WTC11 (cell line): ENCODE data around the gene ORAI2. TPM values are rescaled to one million over a fixed set of nuclear protein-coding genes. Genes with fewer than 3 reads are reported as not detected.
"Not testable (repeated sequence)": the region's sequence is repeated elsewhere in the genome, so short reads cannot be mapped to it uniquely, and the experiment has no call there.

Experiments
- ATAC-seq: fragments of 200-7000 bp; cut with Tn5 transposase; 2 replicates; pipeline ENCODE4 v1.10.0; 2021; ENCODE audit warnings: mild to moderate bottlenecking, moderate library complexity
- CTCF ChIA-PET: fragments of 300-600 bp; sonication (Branson Sonifier 250); formaldehyde crosslinking; loops from one replicate; lab custom pipeline; 2021; ENCODE audit warnings: antibody characterized with exemption; lab: Charles Lee
- POLR2A ChIA-PET: fragments of 350-600 bp; sonication (Branson Sonifier 250); formaldehyde crosslinking; loops from one replicate; lab custom pipeline; 2021; ENCODE audit warnings: antibody characterized with exemption; lab: Charles Lee
- DNase-seq: peaks from one replicate; pipeline ENCODE4 v3.0.0; 2021; ENCODE audit warnings: low spot score
- H3K27ac Mint-ChIP-seq: 2 replicates; pipeline ENCODE4 v1.8.0; 2021; ENCODE audit warnings: mixed read lengths
- H3K27me3 Mint-ChIP-seq: 2 replicates; pipeline ENCODE4 v1.8.0; 2021; ENCODE audit warnings: low read depth, mild to moderate bottlenecking, moderate library complexity, mixed read lengths
- H3K36me3 Mint-ChIP-seq: 2 replicates; pipeline ENCODE4 v1.8.0; 2021; ENCODE audit warnings: mixed read lengths
- H3K4me1 Mint-ChIP-seq: 2 replicates; pipeline ENCODE4 v1.8.0; 2022; ENCODE audit warnings: mixed read lengths
- H3K4me3 Mint-ChIP-seq: 2 replicates; pipeline ENCODE4 v1.8.0; 2021; ENCODE audit warnings: mild to moderate bottlenecking, moderate library complexity, mixed read lengths
- H3K9me3 Mint-ChIP-seq: 2 replicates; pipeline ENCODE4 v1.8.0; 2021; ENCODE audit warnings: mixed read lengths
- ATF1 ChIP-seq: sonication (generic); formaldehyde crosslinking; IDR thresholded peaks from 2 replicates; pipeline ENCODE4 v1.8.1; 2023; ENCODE audit warnings: mild to moderate bottlenecking, moderate library complexity, missing genetic modification reagents
- ATF6 ChIP-seq: sonication (generic); formaldehyde crosslinking; IDR thresholded peaks from 2 replicates; pipeline ENCODE4 v1.8.1; 2023; ENCODE audit warnings: mild to moderate bottlenecking, missing genetic modification reagents
- ELF4 ChIP-seq: sonication (generic); formaldehyde crosslinking; IDR thresholded peaks from 2 replicates; pipeline ENCODE4 v1.8.1; 2022; ENCODE audit warnings: low read depth, mild to moderate bottlenecking, moderate library complexity, missing genetic modification reagents
- ERG ChIP-seq: fragments of 250-450 bp; sonication (Bioruptor Pico); IDR thresholded peaks from 2 replicates; pipeline ENCODE4 v1.8.0; 2021; ENCODE audit warnings: mild to moderate bottlenecking
- FOXP1 ChIP-seq: sonication (generic); formaldehyde crosslinking; IDR thresholded peaks from 2 replicates; pipeline ENCODE4 v1.8.0; 2022; ENCODE audit warnings: missing genetic modification reagents, mild to moderate bottlenecking, moderate library complexity, borderline replicate concordance
- FOXP4 ChIP-seq: sonication (generic); formaldehyde crosslinking; IDR thresholded peaks from 2 replicates; pipeline ENCODE4 v1.8.0; 2022; ENCODE audit warnings: mild to moderate bottlenecking, missing genetic modification reagents
- GABPB1 ChIP-seq: sonication (generic); formaldehyde crosslinking; IDR thresholded peaks from 2 replicates; pipeline ENCODE4 v1.8.1; 2023; ENCODE audit warnings: mild to moderate bottlenecking, missing genetic modification reagents
- GTF2I ChIP-seq: fragments of 250-450 bp; sonication (Bioruptor Pico); conservative IDR thresholded peaks from 2 replicates; pipeline ENCODE4 v1.4.0; 2021; ENCODE audit warnings: mild to moderate bottlenecking
- JUN ChIP-seq: sonication (generic); formaldehyde crosslinking; IDR thresholded peaks from 2 replicates; pipeline ENCODE4 v1.8.0; 2023; ENCODE audit warnings: mild to moderate bottlenecking, missing genetic modification reagents
- MLX ChIP-seq: sonication (generic); formaldehyde crosslinking; IDR thresholded peaks from 2 replicates; pipeline ENCODE4 v1.8.1; 2023; ENCODE audit warnings: mild to moderate bottlenecking, missing genetic modification reagents, moderate library complexity
- MYBL2 ChIP-seq: sonication (generic); formaldehyde crosslinking; IDR thresholded peaks from 2 replicates; pipeline ENCODE4 v1.8.1; 2023; ENCODE audit warnings: mild to moderate bottlenecking, moderate library complexity, missing genetic modification reagents
- NFYB ChIP-seq: sonication (generic); formaldehyde crosslinking; conservative IDR thresholded peaks from 2 replicates; pipeline ENCODE4 v1.8.0; 2022; ENCODE audit warnings: low read depth, missing genetic modification reagents
- PREB ChIP-seq: sonication (generic); formaldehyde crosslinking; IDR thresholded peaks from 2 replicates; pipeline ENCODE4 v1.8.1; 2022; ENCODE audit warnings: mild to moderate bottlenecking, missing genetic modification reagents, moderate library complexity, borderline replicate concordance
- PRRX2 ChIP-seq: fragments of 250-450 bp; sonication (Bioruptor Pico); IDR thresholded peaks from 2 replicates; pipeline ENCODE4 v1.8.0; 2021; ENCODE audit warnings: mild to moderate bottlenecking
- ZNF121 ChIP-seq: sonication (generic); formaldehyde crosslinking; IDR thresholded peaks from 2 replicates; pipeline ENCODE4 v1.8.0; 2023; ENCODE audit warnings: missing genetic modification reagents
- ZNF232 ChIP-seq: sonication (generic); formaldehyde crosslinking; IDR thresholded peaks from 2 replicates; pipeline ENCODE4 v1.8.0; 2022; ENCODE audit warnings: mild to moderate bottlenecking, missing genetic modification reagents
- ZNF281 ChIP-seq: sonication (generic); formaldehyde crosslinking; IDR thresholded peaks from 2 replicates; pipeline ENCODE4 v1.8.0; 2023; ENCODE audit warnings: mild to moderate bottlenecking, missing genetic modification reagents
- ZNF423 ChIP-seq: fragments of 250-450 bp; sonication (Bioruptor Pico); IDR thresholded peaks from 2 replicates; pipeline ENCODE4 v2.1.2; 2022; ENCODE audit warnings: mild to moderate bottlenecking, moderate library complexity
- ZNF512 ChIP-seq: sonication (generic); formaldehyde crosslinking; IDR thresholded peaks from 2 replicates; pipeline ENCODE4 v1.8.1; 2022; ENCODE audit warnings: missing genetic modification reagents, borderline replicate concordance
- total RNA-seq: library from RNA; stranded (reverse); gene quantifications from 3 replicates; pipeline ENCODE4 v1.2.3, GENCODE V29; 2021

ORAI2 gene
- total RNA-seq, 1 experiment from 2014 or later, result 22.2 TPM

GRCh38 chr7:102454468-102454867 lies 21.1 kb downstream of the ORAI2 start:
- Mint-ChIP-seq H3K4me3 (no peak overlapping the region), H3K36me3 (peaks cover 19% of the 10 kb centered on the region), H3K9me3 (no peaks in the 10 kb centered on the region), H3K27ac (no peak overlapping the region), H3K4me1 (peaks cover 9% of the 10 kb centered on the region), H3K27me3 (no peaks in the 10 kb centered on the region)
- DNase-seq (no peak), ATAC-seq (peak; percentile 22; the same call in 1 of the 2 replicates)
- POLR2A ChIA-PET, result no interaction called here
- no peak for TF ChIP-seq ELF4 (CRISPR knock-in tag)
- TF ChIP-seq ZNF232 (CRISPR knock-in tag), result no peak
- no peak for TF ChIP-seq ZNF423
- TF ChIP-seq ZNF281 (CRISPR knock-in tag), result no peak
- TF ChIP-seq FOXP4 (CRISPR knock-in tag), result no peak
- no peak for TF ChIP-seq FOXP1 (CRISPR knock-in tag)
- TF ChIP-seq ZNF512 (CRISPR knock-in tag), result no peak
- TF ChIP-seq GABPB1 (CRISPR knock-in tag), result no peak
- no peak for TF ChIP-seq MLX
- no peak for TF ChIP-seq PREB (CRISPR knock-in tag)
- TF ChIP-seq ATF1 (CRISPR knock-in tag), result no peak
- TF ChIP-seq JUN, result no peak
- no peak for TF ChIP-seq GTF2I
- TF ChIP-seq NFYB, result no peak
- CTCF ChIA-PET, result interaction anchor here (0.7 to 2.1 kb wide), 4 partner anchors 12 to 50 kb away, joined by 3 to 8 read pairs (median 4); no protein-coding TSS in a partner anchor

- H3K4me1 Mint-ChIP-seq, ATAC-seq, DNase-seq, H3K9me3 Mint-ChIP-seq, H3K27me3 Mint-ChIP-seq, H3K4me3 Mint-ChIP-seq, POLR2A ChIA-PET, H3K27ac Mint-ChIP-seq: not testable (repeated sequence)
- peaks cover 19% of the 10 kb centered on the region for H3K36me3 Mint-ChIP-seq
- CTCF ChIA-PET, result interaction anchor here (0.7 to 2.1 kb wide), 4 partner anchors 11 to 50 kb away, joined by 3 to 8 read pairs (median 4); no protein-coding TSS in a partner anchor
- TF ChIP-seq ZNF121 (CRISPR knock-in tag), result peak; percentile 90
These were observed 21.6 kb downstream of the ORAI2 start for GRCh38 chr7:102454932-102455331.

- TF ChIP-seq MYBL2, result no peak
- TF ChIP-seq ERG, result no peak
- TF ChIP-seq ATF6 (CRISPR knock-in tag), result no peak
- TF ChIP-seq PRRX2 (CRISPR knock-in tag), result no peak
- ATAC-seq (no peak), DNase-seq (no peak)
- H3K36me3 Mint-ChIP-seq, result peaks cover 19% of the 10 kb centered on the region
- peaks cover 9% of the 10 kb centered on the region for H3K4me1 Mint-ChIP-seq
- no peak overlapping the region for H3K27ac Mint-ChIP-seq
- H3K4me3 Mint-ChIP-seq, result no peak overlapping the region
- POLR2A ChIA-PET, result no interaction called here
- no peaks in the 10 kb centered on the region for H3K27me3 Mint-ChIP-seq
- no peaks in the 10 kb centered on the region for H3K9me3 Mint-ChIP-seq
- CTCF ChIA-PET, result interaction anchor here (1.0 to 2.2 kb wide), 3 partner anchors 12 to 51 kb away, joined by 3 to 11 read pairs (median 8); no protein-coding TSS in a partner anchor
These were observed 22.2 kb downstream of the ORAI2 start for GRCh38 chr7:102455596-102455995.
